ENCODE measurements around the gene NR2F6. TPM values are rescaled to one million over a fixed set of nuclear protein-coding genes. Genes with fewer than 3 reads are reported as not detected.

NR2F6 gene
- total RNA-seq, 2 experiments from 2014 or later = 4.1 to 4.3 TPM

DNA sequence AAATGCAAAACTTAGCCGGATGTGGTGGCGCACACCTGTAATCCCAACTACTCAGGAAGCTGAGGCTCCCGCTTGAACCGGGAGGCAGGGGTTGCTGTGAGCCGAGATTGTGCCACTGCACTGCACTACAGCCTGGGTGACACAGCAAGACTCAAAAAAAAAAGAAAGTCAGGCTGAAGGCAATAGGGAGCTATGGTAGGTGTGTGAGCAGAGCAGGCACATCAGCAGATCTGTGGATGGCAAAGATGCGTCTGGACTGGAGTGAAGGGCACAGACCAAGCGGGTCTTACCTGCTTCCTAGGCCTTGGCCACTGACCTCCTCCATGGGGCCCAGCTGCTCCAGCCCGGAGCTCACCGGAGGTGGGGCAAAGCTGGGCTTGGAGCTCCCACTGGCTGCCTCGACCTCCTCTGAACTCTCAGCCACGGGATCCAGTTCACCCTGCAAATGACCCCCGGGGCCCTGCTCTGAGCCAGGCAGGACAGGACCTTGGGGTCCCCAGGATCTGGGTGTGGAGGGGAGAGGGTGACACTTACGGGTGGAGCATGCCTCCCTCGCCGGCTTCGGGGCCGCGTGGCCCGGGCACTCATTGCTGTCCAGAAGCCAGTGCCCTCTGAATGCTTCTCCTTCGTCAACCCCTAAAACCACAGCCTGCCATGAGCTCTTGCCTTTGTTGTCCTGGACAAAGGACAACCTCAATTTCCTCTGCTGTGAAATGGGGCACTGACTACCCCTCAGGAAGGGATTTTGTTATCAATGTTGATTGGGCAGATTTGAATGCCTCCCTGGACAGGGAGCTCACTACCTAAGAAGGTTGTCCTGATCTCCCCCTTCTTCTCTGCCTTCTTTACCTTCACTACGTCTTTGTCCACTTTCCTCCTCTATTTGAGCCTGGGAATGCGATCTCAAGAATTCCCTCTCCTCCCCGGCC lies 18.3 kb upstream of the NR2F6 start:
- Mint-ChIP-seq H3K36me3 (ENCODE audit: low read depth) (no peaks in the 10 kb centered on the region), H3K27ac (no peak overlapping the region), H3K9me3 (ENCODE audit: insufficient read depth) (no peaks in the 10 kb centered on the region), H3K4me1 (ENCODE audit: low read depth) (peaks cover 33% of the 10 kb centered on the region), H3K27me3 (ENCODE audit: low read depth) (peaks cover 2% of the 10 kb centered on the region), H3K4me3 (no peak overlapping the region)
- POLR2A ChIA-PET = interaction anchor here (0.5 to 0.7 kb wide), 3 partner anchors 8 to 44 kb away, joined by 3 to 4 read pairs (median 3); no protein-coding TSS in a partner anchor
- ATAC-seq = no peak
- CTCF ChIA-PET = interaction anchor here (0.6 to 10.9 kb wide), 7 partner anchors 18 to 558 kb away, joined by 3 to 109 read pairs (median 3); partner anchors contain the start of gene ANKLE1
- no peak for DNase-seq

DNA sequence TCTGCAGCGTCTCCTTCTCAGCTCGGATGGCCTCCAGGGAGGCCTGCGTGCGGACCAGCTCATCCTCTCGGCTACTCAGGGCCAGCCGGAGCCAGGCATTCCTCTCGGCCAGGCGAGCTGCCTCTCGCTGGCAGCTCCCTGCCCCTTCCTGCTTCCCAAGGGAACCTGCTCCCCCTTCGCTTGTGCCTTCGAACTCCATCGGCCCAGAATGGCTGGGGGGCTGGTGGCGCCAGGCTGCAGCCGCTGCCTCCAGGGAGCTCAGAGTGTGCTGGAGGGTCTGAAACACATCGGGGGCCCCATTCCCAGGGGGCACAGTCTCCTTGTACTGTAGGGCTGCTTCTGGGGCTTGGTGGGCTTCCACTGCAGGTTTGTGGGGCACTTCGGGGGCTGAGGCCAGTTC lies 16.8 kb upstream of the NR2F6 start:
- ATAC-seq (no peak), DNase-seq (no peak)
- H3K27me3 Mint-ChIP-seq (ENCODE audit: low read depth) = peaks cover 2% of the 10 kb centered on the region
- CTCF ChIA-PET = interaction anchor here (1.2 to 10.9 kb wide), 3 partner anchors 18 to 20 kb away, joined by 3 to 109 read pairs (median 3); partner anchors contain the start of gene ANKLE1
- no peak overlapping the region for H3K27ac Mint-ChIP-seq
- H3K4me3 Mint-ChIP-seq = no peak overlapping the region
- no peaks in the 10 kb centered on the region for H3K36me3 Mint-ChIP-seq (ENCODE audit: low read depth)
- peaks cover 24% of the 10 kb centered on the region for H3K4me1 Mint-ChIP-seq (ENCODE audit: low read depth)
- POLR2A ChIA-PET = no interaction called here
- H3K9me3 Mint-ChIP-seq (ENCODE audit: insufficient read depth) = no peaks in the 10 kb centered on the region

DNA sequence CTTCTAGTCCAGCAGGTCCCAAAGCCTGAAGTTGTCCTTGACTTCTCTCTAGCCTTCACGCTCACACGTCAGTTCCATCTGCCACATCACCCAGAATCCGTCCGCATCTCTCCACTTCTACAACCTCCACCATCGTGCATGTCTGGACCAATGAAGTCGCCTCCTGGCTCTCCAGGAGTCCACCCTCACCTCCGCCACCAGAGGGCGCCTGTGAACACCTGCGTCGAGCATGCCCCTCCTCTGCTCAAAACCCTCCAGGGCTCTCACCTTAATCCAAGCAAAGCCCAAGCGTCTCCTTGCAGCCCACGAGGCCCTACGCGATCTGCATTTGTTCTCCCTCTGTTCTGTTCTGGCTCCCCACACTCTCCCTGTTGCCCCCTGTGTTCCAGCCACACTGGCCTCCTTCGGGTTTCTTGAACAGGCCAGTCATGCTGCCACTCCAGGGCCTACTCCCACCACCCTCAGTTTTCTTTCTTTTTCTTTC lies 15.2 kb upstream of the NR2F6 start:
- ATAC-seq = peak; percentile 100
- CTCF ChIA-PET = interaction anchor here (0.6 to 10.9 kb wide), 27 partner anchors 9 to 205 kb away, joined by 3 to 109 read pairs (median 3); partner anchors contain the start of genes ANKLE1, MRPL34, MVB12A and USE1
- no peak overlapping the region for H3K27ac Mint-ChIP-seq
- peaks cover 15% of the 10 kb centered on the region for H3K4me1 Mint-ChIP-seq (ENCODE audit: low read depth)
- no peaks in the 10 kb centered on the region for H3K9me3 Mint-ChIP-seq (ENCODE audit: insufficient read depth)
- H3K27me3 Mint-ChIP-seq (ENCODE audit: low read depth) = peaks cover 2% of the 10 kb centered on the region
- DNase-seq = peak; percentile 93
- no peaks in the 10 kb centered on the region for H3K36me3 Mint-ChIP-seq (ENCODE audit: low read depth)
- POLR2A ChIA-PET = no interaction called here
- H3K4me3 Mint-ChIP-seq = no peak overlapping the region

DNA sequence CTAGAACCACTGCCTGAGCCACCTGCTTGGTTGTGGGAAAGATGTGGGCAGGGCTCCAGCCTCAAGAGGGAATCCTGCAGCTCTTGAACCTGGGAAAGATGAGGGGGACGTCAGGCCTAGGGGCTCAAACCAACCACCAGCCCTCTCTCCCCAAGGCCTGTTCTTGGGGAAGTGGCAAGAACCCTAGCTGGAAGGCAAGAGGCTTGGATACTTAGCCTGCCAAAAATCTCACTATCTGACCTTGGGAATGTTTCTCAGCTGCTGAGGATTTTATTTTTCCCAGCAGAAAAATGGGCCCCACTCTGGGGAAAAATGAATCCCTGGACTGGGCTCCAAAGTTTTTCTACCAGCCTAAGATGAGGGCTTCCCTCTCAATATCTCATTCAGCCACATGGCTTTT lies 14.2 kb upstream of the NR2F6 start:
- H3K4me3 Mint-ChIP-seq = no peak overlapping the region
- POLR2A ChIA-PET = interaction anchor here (0.7 kb wide), 1 partner anchor 27 kb away, joined by 3 read pairs; no protein-coding TSS in a partner anchor
- no peaks in the 10 kb centered on the region for H3K9me3 Mint-ChIP-seq (ENCODE audit: insufficient read depth)

DNA sequence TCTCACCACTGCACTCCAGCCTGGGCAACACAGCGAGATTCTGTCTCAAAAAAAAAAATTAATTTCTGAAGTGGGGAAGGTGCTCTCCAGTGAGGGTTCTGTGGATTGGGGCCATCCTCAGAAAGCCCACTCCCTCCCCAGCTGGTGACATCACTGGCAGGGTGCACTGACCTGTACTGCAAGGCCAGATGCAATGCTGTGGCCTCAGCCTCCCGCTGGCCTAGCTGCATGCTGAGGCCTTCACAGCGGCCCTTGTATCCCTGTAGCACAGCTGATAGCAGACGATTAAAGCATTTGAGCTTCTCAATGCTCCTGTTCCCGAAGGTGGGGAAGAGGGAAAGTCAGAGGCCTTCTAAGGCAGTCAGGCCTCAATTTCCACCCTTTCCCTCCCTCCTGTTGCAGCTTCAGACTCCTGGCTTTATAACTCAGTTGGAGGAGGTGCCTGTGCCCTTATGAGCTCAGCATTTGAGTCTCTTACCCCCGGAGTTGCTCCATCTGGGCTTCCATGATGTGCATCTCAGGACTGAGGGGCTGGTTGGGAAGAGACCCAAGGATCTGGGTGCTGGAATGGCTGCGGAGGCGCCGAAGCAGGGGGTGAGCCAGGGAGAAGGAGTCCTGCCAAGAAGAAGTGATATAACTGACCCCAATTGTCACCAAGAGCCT lies 13.5 kb upstream of the NR2F6 start:
- no peaks in the 10 kb centered on the region for H3K9me3 Mint-ChIP-seq (ENCODE audit: insufficient read depth)

More for the DNA sequence above, 14.2 kb upstream of the NR2F6 start:
- CTCF ChIA-PET = interaction anchor here (0.6 to 10.9 kb wide), 26 partner anchors 8 to 206 kb away, joined by 3 to 109 read pairs (median 3); partner anchors contain the start of genes ANKLE1, MRPL34, MVB12A and USE1
- Mint-ChIP-seq H3K27ac (no peak overlapping the region), H3K4me1 (ENCODE audit: low read depth) (peaks cover 14% of the 10 kb centered on the region), H3K36me3 (ENCODE audit: low read depth) (no peaks in the 10 kb centered on the region), H3K27me3 (ENCODE audit: low read depth) (peaks cover 2% of the 10 kb centered on the region)
- DNase-seq (no peak), ATAC-seq (no peak)

DNA sequence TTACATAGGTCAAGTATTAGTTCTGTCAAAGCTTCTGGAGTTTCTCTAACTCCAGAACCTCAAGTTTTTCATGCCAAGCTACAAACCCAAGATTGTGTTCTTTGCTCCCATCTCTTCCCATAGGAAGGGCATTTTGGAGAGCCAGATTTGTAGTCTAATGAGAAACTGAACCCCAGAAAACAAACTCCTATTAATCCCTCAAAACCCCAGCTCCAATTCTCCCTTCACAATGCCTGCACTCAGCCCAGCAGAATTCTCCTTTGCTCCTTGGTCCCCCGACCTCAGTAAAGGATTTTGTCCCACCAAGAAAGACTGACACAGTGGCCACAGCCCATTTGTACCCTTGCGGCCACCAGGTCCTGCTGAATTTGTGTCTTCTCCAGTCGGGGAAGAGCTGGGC lies 10.4 kb upstream of the NR2F6 start:
- ChIA-PET CTCF (interaction anchor here (0.7 to 2.7 kb wide), 3 partner anchors 21 to 53 kb away, joined by 3 to 7 read pairs (median 4); partner anchors contain the start of gene DDA1), POLR2A (interaction anchor here (0.5 to 1.4 kb wide), 2 partner anchors 9 to 372 kb away, joined by 3 to 4 read pairs; partner anchors contain the start of gene USHBP1)
- H3K36me3 Mint-ChIP-seq (ENCODE audit: low read depth) = no peaks in the 10 kb centered on the region
- DNase-seq = no peak
- no peak for ATAC-seq
- no peaks in the 10 kb centered on the region for H3K9me3 Mint-ChIP-seq (ENCODE audit: insufficient read depth)
- H3K27ac Mint-ChIP-seq = no peak overlapping the region
- peaks cover 2% of the 10 kb centered on the region for H3K27me3 Mint-ChIP-seq (ENCODE audit: low read depth)
- H3K4me1 Mint-ChIP-seq (ENCODE audit: low read depth) = peaks cover 6% of the 10 kb centered on the region
- no peak overlapping the region for H3K4me3 Mint-ChIP-seq

More for the DNA sequence above, 13.5 kb upstream of the NR2F6 start:
- no peaks in the 10 kb centered on the region for H3K36me3 Mint-ChIP-seq (ENCODE audit: low read depth)
- CTCF ChIA-PET = interaction anchor here (1.1 to 10.9 kb wide), 7 partner anchors 8 to 25 kb away, joined by 3 to 109 read pairs (median 5); partner anchors contain the start of genes ANKLE1 and BABAM1
- POLR2A ChIA-PET = interaction anchor here (0.7 to 1.0 kb wide), 2 partner anchors 19 to 27 kb away, joined by 3 read pairs; no protein-coding TSS in a partner anchor
- DNase-seq (no peak), ATAC-seq (no peak)
- no peak overlapping the region for H3K4me3 Mint-ChIP-seq
- peaks cover 7% of the 10 kb centered on the region for H3K4me1 Mint-ChIP-seq (ENCODE audit: low read depth)
- peaks cover 2% of the 10 kb centered on the region for H3K27me3 Mint-ChIP-seq (ENCODE audit: low read depth)
- no peak overlapping the region for H3K27ac Mint-ChIP-seq

DNA sequence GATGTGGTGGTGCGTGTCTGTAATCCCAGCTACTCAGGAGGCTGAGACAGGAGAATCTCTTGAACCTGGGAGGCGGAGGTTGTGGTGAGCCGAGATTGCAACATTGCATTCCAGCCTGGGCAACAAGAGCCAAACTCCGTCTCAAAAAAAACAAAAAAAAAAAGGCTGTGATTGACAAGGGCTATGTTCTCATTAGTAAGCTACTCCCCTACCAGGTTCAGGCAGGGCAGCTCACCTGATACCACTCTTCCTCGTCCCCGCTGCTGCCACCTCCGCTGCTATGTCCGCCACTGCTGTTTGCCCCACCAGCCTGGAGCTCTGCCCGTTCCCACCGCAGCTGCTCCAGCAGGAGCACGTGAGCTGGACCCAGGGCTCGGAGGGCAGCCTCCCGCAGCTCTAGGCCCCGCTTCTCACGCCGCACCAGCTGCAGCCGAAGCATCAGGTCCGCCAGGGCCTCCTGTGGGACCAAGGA lies 9.5 kb upstream of the NR2F6 start:
- no peak for DNase-seq
- ATAC-seq = no peak
- H3K36me3 Mint-ChIP-seq (ENCODE audit: low read depth) = no peaks in the 10 kb centered on the region
- no peaks in the 10 kb centered on the region for H3K27me3 Mint-ChIP-seq (ENCODE audit: low read depth)
- no peak overlapping the region for H3K4me3 Mint-ChIP-seq
- no peak overlapping the region for H3K27ac Mint-ChIP-seq
- no peaks in the 10 kb centered on the region for H3K4me1 Mint-ChIP-seq (ENCODE audit: low read depth)
- ChIA-PET POLR2A (interaction anchor here (0.6 to 1.4 kb wide), 3 partner anchors 9 to 29 kb away, joined by 3 to 4 read pairs (median 3); partner anchors contain the start of genes BABAM1 and USHBP1), CTCF (interaction anchor here (0.7 to 2.7 kb wide), 5 partner anchors 12 to 131 kb away, joined by 3 to 7 read pairs (median 3); partner anchors contain the start of gene ANKLE1)
- H3K9me3 Mint-ChIP-seq (ENCODE audit: insufficient read depth) = no peaks in the 10 kb centered on the region

DNA sequence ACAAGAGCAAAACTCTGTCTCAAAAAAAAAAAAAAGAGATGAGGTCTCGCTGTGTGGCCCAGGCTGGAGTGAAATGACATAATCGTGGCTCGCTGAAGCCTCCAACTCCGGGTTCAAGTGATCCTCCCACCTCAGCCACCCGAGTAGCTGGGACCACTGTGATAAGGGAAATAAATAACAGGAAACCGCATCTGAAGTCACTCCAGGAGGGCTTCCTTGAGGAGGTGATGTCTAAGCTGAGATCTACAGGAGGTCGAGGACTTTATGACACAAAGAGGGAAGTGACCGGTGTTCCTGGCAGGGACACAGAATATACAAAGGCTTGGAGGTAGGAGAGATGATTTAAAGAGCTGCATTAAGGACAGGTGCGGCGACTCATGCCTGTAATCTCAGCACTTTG lies 8.9 kb upstream of the NR2F6 start:
- Mint-ChIP-seq H3K27ac (no peak overlapping the region), H3K4me1 (ENCODE audit: low read depth) (no peaks in the 10 kb centered on the region), H3K36me3 (ENCODE audit: low read depth) (no peaks in the 10 kb centered on the region), H3K9me3 (ENCODE audit: insufficient read depth) (no peaks in the 10 kb centered on the region), H3K4me3 (no peak overlapping the region), H3K27me3 (ENCODE audit: low read depth) (no peaks in the 10 kb centered on the region)
- ATAC-seq (no peak), DNase-seq (no peak)
- POLR2A ChIA-PET = interaction anchor here (0.6 to 0.8 kb wide), 2 partner anchors 12 to 28 kb away, joined by 3 read pairs; partner anchors contain the start of gene BABAM1
- CTCF ChIA-PET = interaction anchor here (0.7 to 2.7 kb wide), 5 partner anchors 12 to 132 kb away, joined by 3 to 7 read pairs (median 3); partner anchors contain the start of genes ANKLE1 and MRPL34

DNA sequence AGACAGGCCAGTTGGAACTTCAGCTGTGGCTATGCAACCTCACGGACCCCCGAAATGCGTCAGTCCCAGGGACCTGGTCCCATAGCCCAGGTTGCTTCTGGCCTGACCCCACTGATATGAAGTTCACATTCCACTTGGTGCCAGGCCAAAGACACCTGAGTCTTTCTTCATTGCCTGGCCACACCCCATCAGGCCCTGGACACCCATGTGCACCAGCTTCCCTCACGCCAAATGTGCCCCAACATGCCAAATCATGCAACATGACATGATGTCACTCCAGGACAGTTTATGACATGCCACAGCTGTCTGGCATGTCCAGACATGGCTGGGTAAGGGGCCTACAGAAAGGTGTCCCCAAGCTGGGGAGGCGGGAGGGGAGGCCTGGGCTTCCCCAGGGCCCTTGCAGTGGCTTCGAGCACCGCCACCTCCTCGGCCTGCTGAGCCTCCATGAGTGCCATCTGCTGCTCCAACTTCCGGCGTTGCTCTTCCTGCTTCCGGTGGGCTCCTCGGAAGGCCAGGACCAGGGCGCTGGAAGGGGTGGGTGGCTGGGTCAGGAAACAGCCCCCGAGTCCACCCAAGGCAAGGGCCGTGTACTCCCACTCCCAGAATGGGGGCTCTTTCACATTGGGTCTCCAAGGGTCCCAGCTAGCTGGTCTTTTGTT lies 4.3 kb upstream of the NR2F6 start:
- POLR2A ChIA-PET = interaction anchor here (0.5 kb wide), 1 partner anchor 14 kb away, joined by 3 read pairs; the partner anchor contains the start of gene USHBP1

DNA sequence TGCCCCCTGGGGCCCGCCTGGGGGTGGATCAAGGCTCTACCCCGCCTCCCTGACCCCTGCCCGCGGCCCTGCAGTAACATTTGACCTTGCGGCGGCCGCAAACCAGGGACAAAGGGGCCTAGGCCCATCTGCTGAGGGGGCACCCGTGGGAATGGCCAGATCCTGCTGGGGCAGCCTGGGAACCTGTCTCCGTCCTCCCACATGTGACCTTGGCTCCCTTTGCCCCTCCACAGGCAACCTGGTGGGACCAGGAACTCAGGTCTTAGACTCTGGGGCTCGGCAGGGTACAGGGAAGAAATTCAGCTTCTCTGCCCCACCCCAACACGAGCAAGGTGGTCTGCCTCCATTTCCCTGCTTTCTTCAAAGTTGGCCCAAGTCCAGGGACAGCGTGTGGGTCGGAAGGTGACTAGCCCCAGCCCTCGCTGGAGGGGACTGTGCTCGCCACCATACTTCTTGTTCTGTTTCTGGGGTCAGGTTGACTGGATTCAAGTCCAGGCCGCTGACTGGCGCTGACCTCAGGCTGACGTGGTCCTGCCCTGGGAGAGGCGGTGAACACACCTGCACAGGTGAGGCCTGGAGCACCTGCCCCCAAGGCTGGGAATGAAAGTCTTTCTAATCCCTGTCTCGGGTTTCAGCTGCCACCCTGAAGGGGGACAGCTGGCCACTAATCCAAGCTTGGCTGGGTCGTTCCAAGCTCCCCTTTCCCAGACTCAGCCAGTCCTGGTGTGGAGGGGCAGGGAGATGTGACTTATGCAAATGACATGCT lies 2.5 kb upstream of the NR2F6 start:
- ChIA-PET CTCF (interaction anchor here (0.7 to 1.0 kb wide), 3 partner anchors 12 to 35 kb away, joined by 3 read pairs; no protein-coding TSS in a partner anchor), POLR2A (interaction anchor here (0.7 kb wide), 1 partner anchor 12 kb away, joined by 3 read pairs; no protein-coding TSS in a partner anchor)
- Mint-ChIP-seq H3K27ac (no peak overlapping the region), H3K36me3 (ENCODE audit: low read depth) (no peaks in the 10 kb centered on the region), H3K9me3 (ENCODE audit: insufficient read depth) (no peaks in the 10 kb centered on the region), H3K4me3 (no peak overlapping the region), H3K4me1 (ENCODE audit: low read depth) (peaks cover 9% of the 10 kb centered on the region), H3K27me3 (ENCODE audit: low read depth) (peaks cover 17% of the 10 kb centered on the region)
- ATAC-seq (no peak), DNase-seq (no peak)

More for the DNA sequence above, 4.3 kb upstream of the NR2F6 start:
- no peak overlapping the region for H3K27ac Mint-ChIP-seq
- no peaks in the 10 kb centered on the region for H3K9me3 Mint-ChIP-seq (ENCODE audit: insufficient read depth)
- H3K4me1 Mint-ChIP-seq (ENCODE audit: low read depth) = peaks cover 7% of the 10 kb centered on the region
- H3K4me3 Mint-ChIP-seq = no peak overlapping the region
- DNase-seq (no peak), ATAC-seq (no peak)
- CTCF ChIA-PET = interaction anchor here (2.3 kb wide), 1 partner anchor 10 kb away, joined by 14 read pairs; no protein-coding TSS in a partner anchor
- H3K36me3 Mint-ChIP-seq (ENCODE audit: low read depth) = no peaks in the 10 kb centered on the region
- peaks cover 9% of the 10 kb centered on the region for H3K27me3 Mint-ChIP-seq (ENCODE audit: low read depth)

All from activated CD8-positive, alpha-beta T cell treated with anti-CD3 and anti-CD28 coated beads, Interleukin-2, amount 10 ng/mL, durations not matched to agents 7 days and 5 days (primary cell).